Measurements from ENCODE around the gene MTUS2. TPM values are rescaled to one million over a fixed set of nuclear protein-coding genes. Genes with fewer than 3 reads are reported as not detected.

MTUS2 gene
- total and polyA plus RNA-seq, 2 donors from 2014 or later = 0.06 to 0.22 TPM

GRCh38 chr13:29361716-29362115, 541.6 kb downstream of the MTUS2 start:
- Histone ChIP-seq H3K9me3 (ENCODE audit: control insufficient read depth in 2 of 3, insufficient read depth in 1 of 3, low read length in 3 of 3) (no peaks in the 10 kb centered on the region), H3K9ac (ENCODE audit: low read length in 3 of 3) (no peak overlapping the region), H3K36me3 (ENCODE audit: control insufficient read depth in 2 of 3, insufficient read depth in 3 of 3, low read length in 3 of 3) (no peaks in the 10 kb centered on the region), H3K4me1 (ENCODE audit: control insufficient read depth in 2 of 3, insufficient read depth in 2 of 3, low read depth in 1 of 3, low read length in 3 of 3) (no peaks in the 10 kb centered on the region), H3K4me3 (ENCODE audit: low read length in 3 of 3) (no peak overlapping the region), H3K27ac (ENCODE audit: low read depth in 2 of 2, low read length in 2 of 2) (no peak overlapping the region), H3K27me3 (ENCODE audit: control insufficient read depth, insufficient read depth, low read length) (peaks cover 3% of the 10 kb centered on the region)
- no peak for DNase-seq
- intact Hi-C loops (cut with DNase I) = no loop called here
- FAIRE-seq = no peak
- TF ChIP-seq, protein P1, sequence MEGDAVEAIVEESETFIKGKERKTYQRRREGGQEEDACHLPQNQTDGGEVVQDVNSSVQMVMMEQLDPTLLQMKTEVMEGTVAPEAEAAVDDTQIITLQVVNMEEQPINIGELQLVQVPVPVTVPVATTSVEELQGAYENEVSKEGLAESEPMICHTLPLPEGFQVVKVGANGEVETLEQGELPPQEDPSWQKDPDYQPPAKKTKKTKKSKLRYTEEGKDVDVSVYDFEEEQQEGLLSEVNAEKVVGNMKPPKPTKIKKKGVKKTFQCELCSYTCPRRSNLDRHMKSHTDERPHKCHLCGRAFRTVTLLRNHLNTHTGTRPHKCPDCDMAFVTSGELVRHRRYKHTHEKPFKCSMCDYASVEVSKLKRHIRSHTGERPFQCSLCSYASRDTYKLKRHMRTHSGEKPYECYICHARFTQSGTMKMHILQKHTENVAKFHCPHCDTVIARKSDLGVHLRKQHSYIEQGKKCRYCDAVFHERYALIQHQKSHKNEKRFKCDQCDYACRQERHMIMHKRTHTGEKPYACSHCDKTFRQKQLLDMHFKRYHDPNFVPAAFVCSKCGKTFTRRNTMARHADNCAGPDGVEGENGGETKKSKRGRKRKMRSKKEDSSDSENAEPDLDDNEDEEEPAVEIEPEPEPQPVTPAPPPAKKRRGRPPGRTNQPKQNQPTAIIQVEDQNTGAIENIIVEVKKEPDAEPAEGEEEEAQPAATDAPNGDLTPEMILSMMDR (IDR thresholded peaks at IDR 0.05; ENCODE audit: borderline replicate concordance, extremely low read depth, insufficient read depth) = no peak

DNA sequence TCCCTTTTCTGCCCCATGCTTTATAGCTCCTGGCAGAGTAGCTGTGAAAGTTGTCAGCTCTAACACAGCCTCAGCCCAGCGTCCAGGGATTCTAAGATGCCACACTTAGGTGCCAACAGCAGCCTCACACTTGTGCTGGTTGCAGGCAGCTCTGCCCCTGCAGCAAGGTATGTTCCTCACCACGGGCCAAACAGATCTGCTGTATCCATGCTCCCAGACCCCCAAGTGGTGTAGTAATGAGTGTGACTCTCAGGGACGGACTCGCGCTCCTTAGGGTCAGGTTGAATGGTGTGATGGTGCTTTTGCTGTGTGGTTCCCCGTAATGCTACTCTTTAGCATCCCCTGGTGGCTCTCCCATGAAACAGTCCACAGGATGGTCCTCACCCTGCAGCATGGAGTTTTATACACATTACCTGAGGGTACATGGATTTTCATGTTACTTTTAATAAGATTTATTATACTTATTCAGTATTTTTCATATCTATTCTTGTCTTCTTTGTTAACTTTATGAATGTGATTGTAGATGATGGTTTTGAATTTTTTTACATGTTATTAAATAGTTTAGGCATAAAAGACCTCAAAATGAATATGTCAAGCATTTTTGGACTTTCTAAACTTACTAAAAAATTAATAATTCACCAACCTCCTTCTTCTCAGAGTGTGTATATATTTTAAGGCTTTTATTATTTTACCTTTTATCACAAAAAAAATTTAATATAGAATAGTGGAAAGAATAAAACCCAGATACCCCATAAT, 542.9 kb downstream of the MTUS2 start:
- H3K36me3 ChIP-seq (ENCODE audit: control insufficient read depth in 2 of 3, insufficient read depth in 3 of 3, low read length in 3 of 3) = no peaks in the 10 kb centered on the region
- no peaks in the 10 kb centered on the region for H3K9me3 ChIP-seq (ENCODE audit: control insufficient read depth in 2 of 3, insufficient read depth in 1 of 3, low read length in 3 of 3)
- intact Hi-C loops (cut with DNase I) = no loop called here
- no peak overlapping the region for H3K27ac ChIP-seq (ENCODE audit: low read depth in 2 of 2, low read length in 2 of 2)
- FAIRE-seq = peak; percentile 6
- DNase-seq = peak in 4 of 5 donors; percentile 70 to 84 (median 72)
- H3K4me1 ChIP-seq (ENCODE audit: control insufficient read depth in 2 of 3, insufficient read depth in 2 of 3, low read depth in 1 of 3, low read length in 3 of 3) = no peaks in the 10 kb centered on the region
- TF ChIP-seq, protein P1 (IDR thresholded peaks at IDR 0.05; ENCODE audit: borderline replicate concordance, extremely low read depth, insufficient read depth) = peak; percentile 81
- H3K27me3 ChIP-seq (ENCODE audit: control insufficient read depth, insufficient read depth, low read length) = peaks cover 3% of the 10 kb centered on the region
- no peak overlapping the region for H3K4me3 ChIP-seq (ENCODE audit: low read length in 3 of 3)
- no peak overlapping the region for H3K9ac ChIP-seq (ENCODE audit: low read length in 3 of 3)

GRCh38 chr13:29369060-29369743, 549.1 kb downstream of the MTUS2 start:
- H3K27me3 ChIP-seq (ENCODE audit: control insufficient read depth, insufficient read depth, low read length) = no peaks in the 10 kb centered on the region
- no peak overlapping the region for H3K9ac ChIP-seq (ENCODE audit: low read length in 3 of 3)
- H3K9me3 ChIP-seq (ENCODE audit: control insufficient read depth in 2 of 3, insufficient read depth in 1 of 3, low read length in 3 of 3) = no peaks in the 10 kb centered on the region
- no peak overlapping the region for H3K27ac ChIP-seq (ENCODE audit: low read depth in 2 of 2, low read length in 2 of 2)
- no peak for FAIRE-seq
- intact Hi-C loops (cut with DNase I) = no loop called here
- TF ChIP-seq, protein P1 (IDR thresholded peaks at IDR 0.05; ENCODE audit: borderline replicate concordance, extremely low read depth, insufficient read depth) = no peak
- H3K4me3 ChIP-seq (ENCODE audit: low read length in 3 of 3) = no peak overlapping the region
- H3K4me1 ChIP-seq (ENCODE audit: control insufficient read depth in 2 of 3, insufficient read depth in 2 of 3, low read depth in 1 of 3, low read length in 3 of 3) = no peaks in the 10 kb centered on the region
- H3K36me3 ChIP-seq (ENCODE audit: control insufficient read depth in 2 of 3, insufficient read depth in 3 of 3, low read length in 3 of 3) = no peaks in the 10 kb centered on the region
- DNase-seq = peak in 2 of 5 donors; percentile 82 to 89

All from kidney (tissue), 14 donors.